ENCODE data around the gene FILIP1L.
"Not testable (repeated sequence)": the region's sequence is repeated elsewhere in the genome, so short reads cannot be mapped to it uniquely, and the experiment has no call there.

Gene FILIP1L

DNA sequence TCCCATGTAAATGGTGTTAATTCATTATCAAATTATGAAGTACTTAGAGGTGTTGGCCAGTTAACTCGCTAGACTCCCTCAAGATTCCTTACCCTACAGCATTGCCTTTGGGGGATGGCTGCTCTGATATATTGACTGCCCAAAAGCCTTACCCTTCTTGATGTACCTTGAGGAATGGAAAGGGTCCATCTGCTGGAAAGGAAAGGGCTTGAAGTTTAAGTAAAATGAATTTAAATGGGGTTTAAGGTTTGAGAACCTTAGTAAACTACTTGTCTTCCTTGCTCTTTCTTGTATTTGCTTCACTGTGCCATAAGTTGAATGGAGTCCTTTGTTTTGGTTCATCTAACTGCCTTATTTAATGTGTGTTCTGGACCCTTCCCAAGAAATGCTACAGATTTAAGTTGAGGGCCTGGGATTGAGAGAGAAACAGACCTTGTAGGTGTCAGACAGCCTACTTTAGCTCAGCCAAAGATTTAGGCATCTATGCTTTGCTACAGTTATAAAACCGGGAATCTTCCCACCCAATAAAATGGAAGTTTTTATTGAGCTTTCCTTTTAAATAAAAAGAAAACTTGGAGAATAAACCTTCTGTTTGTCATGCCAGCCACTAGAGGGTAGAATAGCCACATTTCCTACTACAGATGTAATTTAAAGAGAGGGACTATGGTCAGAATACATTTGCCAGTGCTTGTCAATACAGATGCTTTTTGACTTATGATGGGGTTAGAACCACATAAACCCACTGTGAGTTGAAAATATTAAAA is 271.3 kb downstream of the FILIP1L start:
- peak; percentile 74 for DNase-seq (ENCODE audit: low read depth)

DNA sequence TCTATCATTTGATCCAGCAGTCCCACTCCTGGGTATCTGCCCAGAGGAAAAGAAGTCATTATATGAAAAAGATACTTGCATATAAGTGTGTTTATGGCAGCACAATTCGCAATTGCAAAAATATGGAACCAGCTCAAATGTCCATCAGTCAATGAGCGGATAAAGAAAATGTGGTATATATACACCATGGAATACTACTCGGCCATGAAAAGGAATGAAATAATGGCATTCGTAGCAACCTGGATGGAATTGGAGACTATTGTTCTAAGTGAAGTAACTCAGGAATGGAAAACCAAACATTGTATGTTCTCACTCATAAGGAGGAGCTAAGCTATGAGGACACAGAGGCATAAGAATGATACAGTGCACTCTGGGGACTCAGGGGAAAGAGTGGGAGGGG is 272.4 kb downstream of the FILIP1L start:
- not testable (repeated sequence) for DNase-seq (ENCODE audit: low read depth)

DNA sequence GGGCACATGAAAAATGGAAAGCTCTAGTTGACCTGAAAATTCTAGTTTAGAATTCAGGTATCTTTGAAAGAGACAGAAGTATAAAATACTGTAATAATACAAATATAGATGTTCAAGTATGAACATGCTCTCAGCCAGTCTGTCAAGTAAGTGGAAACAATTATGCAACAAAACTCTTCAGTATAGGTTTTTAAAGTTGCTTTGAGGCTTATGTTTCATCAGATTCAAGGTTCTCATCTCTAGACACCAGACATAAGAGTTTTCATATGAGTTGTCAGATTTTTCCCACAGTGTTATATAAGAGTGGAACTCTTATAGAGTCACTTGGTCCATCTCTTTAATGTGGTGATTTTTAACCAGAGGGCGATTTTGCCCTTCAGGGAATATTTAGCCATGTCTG is 274.7 kb downstream of the FILIP1L start:
- DNase-seq (ENCODE audit: low read depth) = no peak

DNA sequence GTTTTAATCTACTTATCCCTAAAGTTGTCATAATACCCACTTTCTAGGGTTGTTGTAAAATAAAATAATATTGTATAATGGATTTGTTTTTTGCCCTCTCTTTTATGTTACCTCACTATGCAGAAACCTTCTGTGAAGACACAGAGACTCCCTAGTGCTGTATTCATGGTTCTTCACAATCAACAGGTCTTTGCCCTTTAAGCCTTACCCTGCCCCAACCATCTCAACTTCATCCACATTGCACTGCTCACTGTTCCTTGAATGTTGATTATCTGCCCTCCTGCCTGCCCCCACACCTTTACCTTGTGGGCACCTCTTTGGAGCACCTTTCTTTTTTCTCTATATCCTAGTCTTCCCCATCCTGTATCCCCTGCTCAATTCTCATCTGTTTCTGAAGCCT is 275.5 kb downstream of the FILIP1L start:
- DNase-seq (ENCODE audit: low read depth) = no peak

DNA sequence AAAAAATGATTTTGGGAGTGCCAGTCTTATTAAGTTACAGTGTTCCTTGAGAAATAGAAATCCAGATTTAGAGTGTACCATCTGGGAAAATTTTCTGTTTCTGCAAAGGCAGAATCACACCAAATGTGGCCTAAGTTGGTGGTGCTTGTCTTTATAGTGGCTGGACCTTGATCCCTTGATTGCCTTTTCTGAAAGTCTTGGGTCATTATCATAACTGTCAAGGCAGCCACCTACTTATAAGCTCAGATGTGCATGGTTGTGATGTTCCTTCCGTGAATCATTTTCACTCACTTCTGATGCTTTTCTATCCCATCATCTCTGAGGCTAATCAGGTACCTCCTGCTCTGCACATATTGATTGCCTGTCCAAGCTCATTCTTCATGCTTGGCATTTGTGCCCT is 276.6 kb downstream of the FILIP1L start:
- DNase-seq (ENCODE audit: low read depth) = no peak

GRCh38 chr3:99836681-99837080 is 277.6 kb downstream of the FILIP1L start:
- no peak for DNase-seq (ENCODE audit: low read depth)

GRCh38 chr3:99834211-99834957 is 279.9 kb downstream of the FILIP1L start:
- no peak for DNase-seq (ENCODE audit: low read depth)

DNA sequence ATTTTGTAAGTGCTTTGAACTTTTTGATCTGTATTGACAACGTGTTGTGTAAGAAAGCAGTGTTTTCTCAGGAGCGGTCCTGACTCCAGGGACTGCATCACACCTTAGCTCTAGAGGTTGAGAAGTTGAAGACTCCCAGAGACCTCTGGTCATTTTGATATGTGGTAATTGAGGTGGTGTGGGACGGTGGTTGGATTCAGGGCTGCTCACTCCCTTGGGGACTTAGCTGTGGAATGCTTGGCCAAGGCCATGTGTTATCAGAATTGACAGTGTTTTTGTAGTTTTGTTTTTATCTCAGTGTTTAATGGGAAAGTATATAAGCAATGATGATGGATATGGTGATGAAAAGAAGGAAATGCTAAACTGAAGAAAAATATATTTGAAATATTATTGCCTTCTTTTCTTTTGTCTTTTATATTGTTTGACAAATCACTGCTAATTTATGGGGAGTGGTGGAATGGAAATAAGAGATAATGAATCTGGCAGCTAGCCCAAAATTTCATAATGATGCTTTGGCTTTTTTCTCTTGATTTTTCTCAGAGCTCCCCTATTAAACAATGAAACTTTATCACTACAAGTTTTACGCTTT is 280.6 kb downstream of the FILIP1L start:
- DNase-seq (ENCODE audit: low read depth) = no peak

GRCh38 chr3:99829844-99830243 is 284.5 kb downstream of the FILIP1L start:
- DNase-seq (ENCODE audit: low read depth) = no peak

DNA sequence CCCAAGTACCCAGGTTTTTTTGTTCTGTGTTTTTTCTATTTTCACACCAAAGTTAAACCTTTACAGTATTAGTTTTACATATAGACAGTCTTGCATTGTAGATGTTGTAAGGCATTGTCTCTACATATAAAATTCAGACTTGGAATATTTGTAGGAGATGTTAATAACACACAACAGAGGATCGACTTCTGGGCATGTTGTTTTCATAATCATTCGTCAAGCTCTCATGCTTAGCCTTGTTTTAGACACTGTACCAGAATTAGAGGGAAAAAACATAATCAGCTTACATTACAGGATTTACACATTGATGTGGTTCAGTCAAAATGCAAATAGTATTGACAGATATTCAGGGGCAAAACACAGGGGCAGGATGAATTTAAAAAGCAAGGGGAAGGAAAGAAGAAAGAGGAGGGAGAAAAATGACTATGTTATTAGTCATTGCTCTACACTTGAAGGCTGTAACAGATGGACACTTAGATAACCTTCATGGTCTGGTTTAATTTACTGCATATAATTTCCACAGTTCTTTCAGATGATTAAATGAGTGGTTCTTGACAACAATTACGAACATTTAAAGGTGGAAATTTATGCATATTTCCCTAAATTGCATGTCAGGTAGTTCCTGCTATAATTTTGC is 289.2 kb downstream of the FILIP1L start:
- peak; percentile 61 for DNase-seq (ENCODE audit: low read depth)

- DNase-seq (ENCODE audit: low read depth) = no peak
Observed at GRCh38 chr3:99823723-99824711, 290.3 kb downstream of the FILIP1L start.

DNA sequence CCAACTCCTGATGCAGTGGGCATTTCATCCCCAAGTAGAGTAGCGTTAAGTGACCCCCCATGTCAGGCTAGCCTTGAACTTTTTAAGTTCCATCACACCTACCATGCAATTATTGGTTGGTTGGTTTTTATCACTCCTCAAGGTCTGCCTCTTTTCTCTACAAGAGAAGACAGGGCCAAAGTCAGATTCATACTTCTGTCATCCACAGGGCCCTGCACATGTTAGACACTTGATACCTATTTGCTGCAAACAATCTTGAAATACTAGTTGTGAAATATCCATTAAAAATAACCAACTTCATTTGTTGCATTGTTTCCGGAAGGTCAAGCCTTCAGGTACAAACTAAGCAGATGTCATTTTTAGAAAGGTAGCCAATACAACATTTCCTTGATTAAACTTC is 295.5 kb downstream of the FILIP1L start:
- no peak for DNase-seq (ENCODE audit: low read depth)

DNA sequence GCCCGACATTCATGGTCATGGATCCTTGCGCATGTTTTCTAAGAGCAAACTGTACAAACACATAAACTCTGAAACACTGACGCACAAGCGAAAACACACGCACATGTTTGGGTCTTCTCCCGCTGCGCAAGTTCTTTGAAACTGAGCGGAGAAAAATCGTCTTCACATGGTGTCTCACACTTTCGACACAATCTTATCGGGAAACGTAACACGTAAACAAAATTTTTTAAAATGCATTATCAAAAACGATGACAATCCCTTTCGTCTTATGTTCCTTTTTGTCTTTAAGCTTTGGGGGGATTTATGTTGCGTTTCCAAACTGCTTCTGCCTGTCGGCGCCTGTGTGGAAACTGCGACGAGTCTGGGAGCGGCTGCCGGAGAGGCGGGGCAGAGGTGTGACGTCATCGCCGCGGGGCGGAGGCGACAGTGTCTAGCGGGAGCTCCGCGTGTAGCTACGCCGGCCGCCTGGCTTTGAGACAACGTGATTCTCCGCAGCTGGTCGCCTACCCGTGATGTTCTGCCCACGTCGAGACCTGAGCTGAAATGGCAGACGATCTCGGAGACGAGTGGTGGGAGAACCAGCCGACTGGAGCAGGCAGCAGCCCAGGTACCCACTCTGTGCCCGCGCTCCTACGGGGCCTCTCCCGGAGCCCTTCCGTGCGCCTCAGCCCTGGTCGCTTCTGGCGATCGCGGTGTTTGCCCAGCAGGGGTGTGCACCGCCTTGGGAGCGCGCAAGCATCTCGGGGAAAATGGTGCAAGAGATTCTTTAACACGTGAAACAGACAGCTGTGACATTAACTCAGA is 296.7 kb downstream of the FILIP1L start, which contains the start of gene CMSS1:
CMSS1 (plus strand) TSS at position 426 of the 804 bp plus-strand sequence.
- peak; percentile 91 for DNase-seq (ENCODE audit: low read depth)

DNA sequence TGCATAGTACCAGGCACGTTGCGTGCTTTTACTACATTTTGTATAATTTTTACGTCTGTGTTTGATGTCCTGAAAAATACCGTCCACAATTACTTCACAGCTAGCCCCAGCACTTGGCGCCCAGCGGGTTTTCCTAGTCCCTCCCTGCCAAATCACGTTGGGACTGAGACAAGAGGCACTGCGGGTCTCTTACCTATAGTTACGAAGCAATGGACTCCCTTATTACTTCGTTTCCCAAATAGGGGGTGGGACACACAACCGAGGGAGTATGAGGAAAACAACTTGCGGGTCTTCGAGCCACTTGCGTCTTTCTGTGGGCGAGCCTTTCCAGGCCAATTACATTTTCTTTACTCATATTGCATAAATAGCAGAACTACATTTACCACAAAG is 297.3 kb downstream of the FILIP1L start:
- DNase-seq (ENCODE audit: low read depth) = no peak

GRCh38 chr3:99810403-99810802 is 303.9 kb downstream of the FILIP1L start:
- DNase-seq (ENCODE audit: low read depth) = no peak

DNA sequence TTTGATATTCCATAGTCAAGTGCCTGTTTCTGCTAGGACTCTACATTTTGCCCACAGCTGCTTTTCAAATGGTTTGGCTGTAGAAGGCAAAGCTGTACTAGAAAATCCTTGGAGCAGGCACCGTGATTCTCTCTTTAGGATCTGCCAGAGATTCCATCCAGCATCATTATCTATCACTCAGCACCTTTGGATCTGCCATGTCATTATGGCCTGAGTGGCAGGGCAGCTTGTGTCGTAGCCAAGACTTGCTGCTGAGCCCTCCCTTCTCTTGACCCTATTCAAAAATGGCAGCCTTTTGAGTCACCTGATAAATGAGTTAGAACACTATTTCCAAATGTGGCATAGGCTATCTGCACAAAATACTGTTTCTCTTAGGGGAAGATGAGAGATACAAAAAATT is 304.7 kb downstream of the FILIP1L start:
- DNase-seq (ENCODE audit: low read depth) = no peak

GRCh38 chr3:99808163-99808794 is 306.0 kb downstream of the FILIP1L start:
- peak; percentile 80 for DNase-seq (ENCODE audit: low read depth)

DNA sequence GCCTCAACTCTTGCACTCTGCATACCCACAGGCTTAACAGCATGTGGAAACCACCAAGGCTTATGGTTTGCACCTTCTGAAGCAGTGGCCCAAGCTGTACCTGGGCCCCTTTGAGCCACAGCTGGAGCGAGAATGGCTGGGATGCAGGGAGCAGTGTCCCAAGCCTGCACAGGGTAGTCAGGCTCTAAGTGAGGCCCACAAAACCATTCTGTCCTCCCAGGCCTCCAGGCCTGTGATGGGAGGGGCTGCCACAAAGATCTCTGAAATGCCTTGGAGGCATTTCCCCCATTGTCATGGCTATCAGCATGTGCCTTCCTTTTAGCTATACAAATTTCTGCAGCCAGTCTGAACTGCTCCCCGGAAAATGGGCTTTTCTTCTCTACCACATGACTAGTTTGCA is 309.1 kb downstream of the FILIP1L start:
- no peak for DNase-seq (ENCODE audit: low read depth)

GRCh38 chr3:99803297-99803696 is 311.0 kb downstream of the FILIP1L start:
- no peak for DNase-seq (ENCODE audit: low read depth)

DNA sequence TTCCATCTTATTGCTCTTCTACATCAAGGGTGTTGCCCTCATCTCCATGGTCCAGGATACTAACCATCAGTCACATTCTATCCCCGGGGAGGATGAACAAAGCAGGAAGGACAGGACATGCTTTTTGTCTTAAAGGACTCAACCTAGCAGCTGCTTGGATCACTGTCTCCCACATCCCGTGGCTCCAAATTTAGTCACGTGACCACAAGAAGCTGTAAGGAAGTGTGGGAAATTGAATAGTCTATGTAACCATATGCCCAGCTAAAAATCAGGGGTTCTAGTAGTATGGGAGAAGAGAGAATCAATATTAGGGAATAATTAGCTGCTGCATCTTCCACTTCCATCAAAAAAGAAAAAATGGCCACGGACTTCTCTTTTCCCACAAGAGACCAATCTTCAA is 314.9 kb downstream of the FILIP1L start:
- no peak for DNase-seq (ENCODE audit: low read depth)

All from EH (cell line).